GM23248 (cell line): ENCODE measurements around the gene TSPAN9.

Experiments used
- EZH2 ChIP-seq: fragments of 200-600 bp; sonication (generic); IDR thresholded peaks from 2 replicates; pipeline ENCODE4 v1.6.1; 2018; ENCODE audit warnings: antibody characterized with exemption, mild to moderate bottlenecking; ENCODE audit not compliant: insufficient read depth, poor library complexity, severe bottlenecking
- EZH2phosphoT487 ChIP-seq: fragments of 200-600 bp; sonication (generic); IDR thresholded peaks from 2 replicates; pipeline ENCODE4 v1.6.1; 2018; ENCODE audit warnings: antibody characterized with exemption, moderate library complexity, mild to moderate bottlenecking, low read depth; ENCODE audit not compliant: insufficient read depth

DNA sequence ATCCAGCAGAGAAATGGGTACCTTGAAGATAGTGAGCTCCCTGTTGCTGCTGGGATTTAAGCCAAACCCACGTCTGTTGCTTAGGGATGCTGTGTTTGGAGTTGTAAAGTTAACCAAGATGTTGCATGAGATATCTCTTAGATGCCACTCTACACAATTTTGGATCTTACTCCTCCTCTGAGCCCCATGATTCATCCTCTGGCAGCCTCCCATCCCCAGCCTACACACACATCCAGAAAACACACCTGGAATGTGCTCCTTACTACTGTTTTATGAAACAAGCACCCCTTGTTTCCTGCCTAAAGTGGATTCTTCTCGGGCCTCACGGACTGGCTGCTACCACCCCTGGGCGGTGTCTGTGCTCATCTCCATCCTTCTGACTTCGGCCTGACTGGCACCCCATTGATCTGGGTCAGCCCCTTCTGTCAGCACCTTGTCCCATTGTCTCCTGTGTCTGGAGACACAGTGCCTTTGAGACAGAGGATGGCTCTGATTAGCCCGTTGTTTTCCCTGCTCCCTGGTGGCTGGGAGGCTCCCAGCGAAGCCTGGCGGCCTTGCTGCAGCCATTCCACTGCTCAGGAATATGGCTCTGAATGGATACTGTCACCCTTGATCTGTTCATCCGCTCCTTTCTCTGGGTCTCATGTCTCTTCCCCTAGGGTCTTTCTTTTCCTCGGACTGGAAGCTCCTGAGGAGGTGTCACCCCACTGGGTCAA, 24.3 kb downstream of the TSPAN9 start:
- TF ChIP-seq EZH2: no peak
- no peak for TF ChIP-seq EZH2phosphoT487
